ENCODE results near the gene SLC8A1. TPM values are rescaled to one million over a fixed set of nuclear protein-coding genes. Genes with fewer than 3 reads are reported as not detected.
"Not testable (repeated sequence)": the region's sequence is repeated elsewhere in the genome, so short reads cannot be mapped to it uniquely, and the experiment has no call there.

The SLC8A1 gene
- total and polyA plus RNA-seq, 2 of the 13 experiments (the other 11 are each of a cell fraction or from before 2014, with no cell fraction given), result not detected

DNA sequence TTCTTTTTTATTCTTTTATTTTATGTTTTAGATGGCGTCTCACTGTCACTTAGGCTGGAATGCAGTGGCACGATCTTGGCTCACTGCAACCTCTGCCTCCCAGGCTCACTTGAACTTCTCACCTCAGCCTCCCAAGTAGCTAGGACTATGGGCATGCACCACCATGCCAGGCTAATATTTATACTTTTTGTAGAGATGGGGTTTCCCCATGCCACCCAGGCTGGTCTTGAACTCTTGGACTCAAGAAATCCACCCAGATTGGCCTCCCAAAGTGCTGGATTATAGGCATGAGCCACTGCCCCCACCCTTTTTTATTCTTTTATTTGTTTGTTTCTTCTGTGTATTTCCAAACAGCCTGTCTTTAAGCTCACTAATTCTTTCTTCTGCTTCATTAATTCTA lies 366.1 kb downstream of the SLC8A1 start:
- no peak overlapping the region for H3K27ac ChIP-seq (ENCODE audit: extremely low read length, insufficient read depth, low read length)
- peaks cover 0 to 4% of the 10 kb centered on the region in 2 experiments; a peak in 1 of 5 replicates for H3K27me3 ChIP-seq (ENCODE audit: control insufficient read depth in 1 of 2, insufficient read depth in 2 of 2, low read length in 2 of 2)
- intact Hi-C loops (cut with micrococcal nuclease; ENCODE audit: unreplicated experiment) (no loop called here), in situ Hi-C loops (cut with HindIII; ENCODE audit: extremely low pct_ligation_motif_present, low pct_unique_long_range_greater_than_20kb) (no loop called here)
- DNase-seq (ENCODE audit: low spot score), result no peak
- ATAC-seq, result no peak
- H3K36me3 ChIP-seq (replicated peaks in 1 of 2; ENCODE audit: control insufficient read depth in 1 of 2, insufficient read depth in 2 of 2, low read length in 2 of 2), result no peaks in the 10 kb centered on the region
- no peak overlapping the region for H3K4me2 ChIP-seq (ENCODE audit: low read depth, low read length)
- H3K4me3 ChIP-seq (replicated peaks in 1 of 3; ENCODE audit: insufficient read depth in 1 of 3, low read depth in 2 of 3, low read length in 3 of 3), result no peak overlapping the region
- H2AFZ ChIP-seq (ENCODE audit: low read length), result no peak overlapping the region
- ChIA-PET POLR2A (no interaction called here), CTCF (ENCODE audit: low intra/inter-chr PET ratio, low total read pairs) (no interaction called here)
- WGBS (ENCODE audit: low lambda C conversion rate), result 14% methylated on average over 2 of the region's 2 CpGs
- no TSS peak for BruUV-seq (replicated peaks)
- no peaks in the 10 kb centered on the region for H3K79me2 ChIP-seq (ENCODE audit: insufficient read depth, low read length)
- no peak overlapping the region for H3K9ac ChIP-seq (ENCODE audit: insufficient read depth, low read depth, low read length)
- no peaks in the 10 kb centered on the region for H3K9me3 ChIP-seq (ENCODE audit: low read length)
- no peaks in the 10 kb centered on the region for H3K4me1 ChIP-seq (ENCODE audit: insufficient read depth, low read length)
- TF ChIP-seq POLR2AphosphoS2 (IDR thresholded peaks at IDR 0.05; ENCODE audit: low read depth, low read length) (no peak), KLF13 (CRISPR knock-in tag; IDR thresholded peaks at IDR 0.05) (no peak), NR2C2 (CRISPR knock-in tag; IDR thresholded peaks at IDR 0.05; ENCODE audit: borderline replicate concordance) (no peak), ZNF550 (CRISPR knock-in tag; IDR thresholded peaks at IDR 0.05; ENCODE audit: borderline replicate concordance) (no peak), FOXM1 (CRISPR knock-in tag; IDR thresholded peaks at IDR 0.05) (no peak), KLF11 (CRISPR knock-in tag; IDR thresholded peaks at IDR 0.05) (no peak), ZSCAN12 (CRISPR knock-in tag; IDR thresholded peaks at IDR 0.05) (no peak), MLLT10 (CRISPR knock-in tag; IDR thresholded peaks at IDR 0.05) (no peak), ZNF207 (IDR thresholded peaks at IDR 0.05; ENCODE audit: borderline replicate concordance) (no peak), NFIC (IDR thresholded peaks at IDR 0.05; ENCODE audit: low read length) (no peak)
- TF ChIP-seq, protein P1, sequence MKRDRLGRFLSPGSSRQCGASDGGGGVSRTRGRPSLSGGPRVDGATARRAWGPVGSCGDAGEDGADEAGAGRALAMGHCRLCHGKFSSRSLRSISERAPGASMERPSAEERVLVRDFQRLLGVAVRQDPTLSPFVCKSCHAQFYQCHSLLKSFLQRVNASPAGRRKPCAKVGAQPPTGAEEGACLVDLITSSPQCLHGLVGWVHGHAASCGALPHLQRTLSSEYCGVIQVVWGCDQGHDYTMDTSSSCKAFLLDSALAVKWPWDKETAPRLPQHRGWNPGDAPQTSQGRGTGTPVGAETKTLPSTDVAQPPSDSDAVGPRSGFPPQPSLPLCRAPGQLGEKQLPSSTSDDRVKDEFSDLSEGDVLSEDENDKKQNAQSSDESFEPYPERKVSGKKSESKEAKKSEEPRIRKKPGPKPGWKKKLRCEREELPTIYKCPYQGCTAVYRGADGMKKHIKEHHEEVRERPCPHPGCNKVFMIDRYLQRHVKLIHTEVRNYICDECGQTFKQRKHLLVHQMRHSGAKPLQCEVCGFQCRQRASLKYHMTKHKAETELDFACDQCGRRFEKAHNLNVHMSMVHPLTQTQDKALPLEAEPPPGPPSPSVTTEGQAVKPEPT (CRISPR knock-in tag; IDR thresholded peaks at IDR 0.05; ENCODE audit: low read depth), result no peak
- no peaks in the 10 kb centered on the region for H4K20me1 ChIP-seq (ENCODE audit: insufficient read depth, low read length)
- FAIRE-seq, result no peak

DNA sequence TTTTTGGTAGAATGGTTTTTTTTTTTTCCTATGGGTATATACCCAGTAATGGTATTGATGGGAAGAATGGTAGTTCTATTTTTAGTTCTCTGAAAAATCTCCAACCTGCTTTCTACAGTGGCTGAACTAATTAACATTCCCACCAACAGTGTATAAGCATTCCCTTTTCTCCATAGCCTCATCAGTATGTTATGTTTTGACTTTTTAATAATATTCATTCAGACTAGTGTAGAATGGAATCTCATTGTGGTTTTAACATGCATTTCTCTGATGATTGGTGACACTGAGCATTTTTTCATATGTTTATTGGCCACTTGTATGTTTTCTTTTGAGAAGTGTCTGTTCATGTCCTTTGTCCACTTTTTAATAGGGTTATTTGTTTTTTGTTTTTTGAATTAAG lies 378.6 kb downstream of the SLC8A1 start:
- H3K9ac ChIP-seq (ENCODE audit: insufficient read depth, low read depth, low read length); H3K27me3 ChIP-seq (ENCODE audit: control insufficient read depth in 1 of 2, insufficient read depth in 2 of 2, low read length in 2 of 2); H3K79me2 ChIP-seq (ENCODE audit: insufficient read depth, low read length); FAIRE-seq; H3K9me3 ChIP-seq (ENCODE audit: low read length); H2AFZ ChIP-seq (ENCODE audit: low read length); H3K27ac ChIP-seq (ENCODE audit: extremely low read length, insufficient read depth, low read length); ATAC-seq; H3K36me3 ChIP-seq (replicated peaks in 1 of 2; ENCODE audit: control insufficient read depth in 1 of 2, insufficient read depth in 2 of 2, low read length in 2 of 2); H3K4me3 ChIP-seq (replicated peaks in 1 of 3; ENCODE audit: insufficient read depth in 1 of 3, low read depth in 2 of 3, low read length in 3 of 3); POLR2A ChIA-PET; BruUV-seq (replicated peaks); H3K4me1 ChIP-seq (ENCODE audit: insufficient read depth, low read length); DNase-seq (ENCODE audit: low spot score); H4K20me1 ChIP-seq (ENCODE audit: insufficient read depth, low read length); H3K4me2 ChIP-seq (ENCODE audit: low read depth, low read length); in situ Hi-C loops (cut with HindIII; ENCODE audit: extremely low pct_ligation_motif_present, low pct_unique_long_range_greater_than_20kb); CTCF ChIA-PET (ENCODE audit: low intra/inter-chr PET ratio, low total read pairs): not testable (repeated sequence)
- intact Hi-C loops (cut with micrococcal nuclease; ENCODE audit: unreplicated experiment), result loop anchor here (5.0 kb wide), 1 partner anchor 136 kb away; no protein-coding TSS in a partner anchor
